Karpas-422 (cell line): ENCODE measurements around the gene NUDT13. TPM values are rescaled to one million over a fixed set of nuclear protein-coding genes. Genes with fewer than 3 reads are reported as not detected.
A peak's percentile ranks its signal among the peaks of the same experiment; 100 is the strongest.
"Not testable (repeated sequence)": the region's sequence is repeated elsewhere in the genome, so short reads cannot be mapped to it uniquely, and the experiment has no call there.

ENCODE experiments used
- DNase-seq: peaks from one replicate; pipeline ENCODE4 v3.0.0-alpha.2; 2015
- H2AFZ ChIP-seq: fragments of 200-600 bp; sonication (generic); 2 replicates; pipeline ENCODE4 v1.6.1; 2014; ENCODE audit warnings: antibody characterized with exemption, low read length, mixed read lengths
- H3K27ac ChIP-seq: fragments of 200-600 bp; sonication (generic); 2 replicates; pipeline ENCODE4 v1.5.1; 2014; ENCODE audit warnings: mild to moderate bottlenecking, low read length, moderate library complexity
- H3K27me3 ChIP-seq: fragments of 200-600 bp; sonication (generic); 2 replicates; pipeline ENCODE4 v1.6.1; 2014; ENCODE audit warnings: low read length, mixed read lengths
- H3K36me3 ChIP-seq: fragments of 200-600 bp; sonication (generic); 2 replicates; pipeline ENCODE4 v1.6.1; 2014; ENCODE audit warnings: low read length, mixed read lengths; ENCODE audit not compliant: insufficient read depth
- H3K4me1 ChIP-seq: fragments of 200-600 bp; sonication (generic); 2 replicates; pipeline ENCODE4 v1.6.1; 2014; ENCODE audit warnings: mild to moderate bottlenecking, low read length, mixed read lengths
- H3K4me2 ChIP-seq: fragments of 200-600 bp; sonication (generic); 2 replicates; pipeline ENCODE4 v1.6.1; 2014; ENCODE audit warnings: low read length, low read depth, mild to moderate bottlenecking; ENCODE audit not compliant: poor library complexity, severe bottlenecking
- H3K4me3 ChIP-seq: fragments of 200-600 bp; sonication (generic); 2 replicates; pipeline ENCODE4 v1.5.1; 2014; ENCODE audit warnings: mild to moderate bottlenecking, antibody characterized with exemption, low read length, mixed read lengths
- H3K79me2 ChIP-seq: fragments of 200-600 bp; sonication (generic); 2 replicates; pipeline ENCODE4 v1.6.1; 2014; ENCODE audit warnings: mild to moderate bottlenecking, low read length, mixed read lengths
- H3K9ac ChIP-seq: fragments of 200-600 bp; sonication (generic); 2 replicates; pipeline ENCODE4 v1.6.0; 2014; ENCODE audit warnings: low read length
- H3K9me2 ChIP-seq: fragments of 200-600 bp; sonication (generic), shearing (Covaris generic); replicated peaks from 2 replicates; pipeline ENCODE4 v1.6.0; 2014; ENCODE audit warnings: mild to moderate bottlenecking, low read length, moderate library complexity; ENCODE audit not compliant: insufficient read depth
- H3K9me3 ChIP-seq: fragments of 300-700, 200-600 bp; sonication (generic); 2 replicates; pipeline ENCODE4 v1.6.1; 2014; ENCODE audit warnings: low read length, mixed read lengths
- H4K20me1 ChIP-seq: fragments of 200-600 bp; sonication (generic); 2 replicates; pipeline ENCODE4 v1.6.1; 2014; ENCODE audit warnings: mild to moderate bottlenecking, antibody characterized with exemption, low read length, low read depth; ENCODE audit not compliant: insufficient read depth
- total RNA-seq: library from RNA; depleted of rRNA; stranded (reverse); fragments of >200 nt; shearing (Covaris generic); gene quantifications from 2 replicates; pipeline ENCODE4 v1.2.3, GENCODE V29; 2014; ENCODE audit warnings: low replicate concordance

Gene NUDT13
- total RNA-seq, 1 experiment from 2014 or later: 1.3 TPM

GRCh38 chr10:73131913-73132686 is 21.8 kb downstream of the NUDT13 start:
- H3K27me3 ChIP-seq: no peaks in the 10 kb centered on the region
- DNase-seq: peak; percentile 87
- H4K20me1 ChIP-seq: peaks cover 10% of the 10 kb centered on the region
- 0 out of 2 replicates have a peak overlapping the region, but pooled peaks have one; percentile 8 for H3K9ac ChIP-seq
- no peaks in the 10 kb centered on the region for H3K9me3 ChIP-seq
- peaks cover 40% of the 10 kb centered on the region; the same call in 1 of the 2 replicates for H3K36me3 ChIP-seq
- H2AFZ ChIP-seq: no peak overlapping the region
- no peaks in the 10 kb centered on the region for H3K9me2 ChIP-seq
- H3K4me1 ChIP-seq: peaks cover 47% of the 10 kb centered on the region
- peaks cover 6% of the 10 kb centered on the region for H3K79me2 ChIP-seq
- peak overlapping the region; percentile 62 for H3K4me2 ChIP-seq
- peak overlapping the region; percentile 58 for H3K27ac ChIP-seq
- H3K4me3 ChIP-seq: peak overlapping the region; percentile 50

- H3K9me3 ChIP-seq: no peaks in the 10 kb centered on the region
- H3K4me2 ChIP-seq: no peak overlapping the region
- peaks cover 3% of the 10 kb centered on the region for H3K79me2 ChIP-seq
- no peak overlapping the region for H2AFZ ChIP-seq
- DNase-seq: no peak
- peaks cover 43% of the 10 kb centered on the region; the same call in 1 of the 2 replicates for H3K36me3 ChIP-seq
- H4K20me1 ChIP-seq: peaks cover 10% of the 10 kb centered on the region
- H3K27ac ChIP-seq: no peak overlapping the region
- no peaks in the 10 kb centered on the region for H3K27me3 ChIP-seq
- H3K4me1 ChIP-seq: peaks cover 65% of the 10 kb centered on the region
- no peak overlapping the region for H3K9ac ChIP-seq
- H3K4me3 ChIP-seq: no peak overlapping the region
- H3K9me2 ChIP-seq: no peaks in the 10 kb centered on the region
These were observed 24.5 kb downstream of the NUDT13 start for GRCh38 chr10:73134727-73135126.

DNA sequence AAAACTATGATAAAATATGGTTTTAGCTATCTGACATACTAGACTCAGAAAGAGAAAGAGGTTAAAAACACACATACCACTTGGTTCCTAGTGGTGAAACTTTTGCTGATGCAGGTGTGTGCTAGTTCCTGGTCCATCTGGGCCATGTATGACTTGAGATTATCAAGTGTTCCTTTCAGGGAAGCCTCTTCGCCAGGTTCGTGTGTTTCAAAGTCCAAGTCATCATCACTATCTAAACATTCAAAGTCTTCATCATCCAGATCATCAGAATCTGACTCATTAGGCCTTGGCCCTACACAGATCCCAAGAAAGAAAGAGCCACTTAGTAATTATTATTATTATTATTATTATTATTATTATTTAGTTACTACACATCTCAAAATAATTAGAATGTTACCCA is 26.4 kb downstream of the NUDT13 start:
- no peaks in the 10 kb centered on the region for H3K9me3 ChIP-seq
- no peak for DNase-seq
- H3K27me3 ChIP-seq: no peaks in the 10 kb centered on the region
- no peak overlapping the region for H3K9ac ChIP-seq
- no peak overlapping the region for H3K4me3 ChIP-seq
- peaks cover 3% of the 10 kb centered on the region for H3K79me2 ChIP-seq
- no peak overlapping the region for H3K27ac ChIP-seq
- H3K9me2 ChIP-seq: no peaks in the 10 kb centered on the region
- H3K4me1 ChIP-seq: peaks cover 56% of the 10 kb centered on the region
- peaks cover 37% of the 10 kb centered on the region; the same call in 1 of the 2 replicates for H3K36me3 ChIP-seq
- H3K4me2 ChIP-seq: no peak overlapping the region
- H4K20me1 ChIP-seq: peaks cover 2% of the 10 kb centered on the region
- H2AFZ ChIP-seq: no peak overlapping the region

GRCh38 chr10:73139251-73139650 is 29.0 kb downstream of the NUDT13 start:
- peaks cover 34% of the 10 kb centered on the region for H3K4me1 ChIP-seq
- no peak overlapping the region for H2AFZ ChIP-seq
- H3K36me3 ChIP-seq: peaks cover 35% of the 10 kb centered on the region; the same call in 1 of the 2 replicates
- H3K79me2 ChIP-seq: peaks cover 6% of the 10 kb centered on the region
- no peak overlapping the region for H3K4me3 ChIP-seq
- no peaks in the 10 kb centered on the region for H3K9me3 ChIP-seq
- no peak for DNase-seq
- H3K27me3 ChIP-seq: no peaks in the 10 kb centered on the region
- no peaks in the 10 kb centered on the region for H4K20me1 ChIP-seq
- no peak overlapping the region for H3K27ac ChIP-seq
- no peak overlapping the region for H3K4me2 ChIP-seq
- H3K9me2 ChIP-seq: no peaks in the 10 kb centered on the region
- H3K9ac ChIP-seq: no peak overlapping the region

- DNase-seq: no peak
- Histone ChIP-seq H3K27me3 (no peaks in the 10 kb centered on the region), H4K20me1 (no peaks in the 10 kb centered on the region), H3K36me3 (peaks cover 19% of the 10 kb centered on the region; the same call in 1 of the 2 replicates), H3K9ac (no peak overlapping the region), H3K79me2 (peaks cover 7% of the 10 kb centered on the region; the same call in 1 of the 2 replicates), H3K4me2 (no peak overlapping the region), H2AFZ (no peak overlapping the region), H3K9me2 (no peaks in the 10 kb centered on the region), H3K27ac (no peak overlapping the region), H3K4me3 (no peak overlapping the region), H3K9me3 (no peaks in the 10 kb centered on the region), H3K4me1 (peaks cover 25% of the 10 kb centered on the region)
These were observed 31.3 kb downstream of the NUDT13 start for GRCh38 chr10:73141603-73142002.

DNA sequence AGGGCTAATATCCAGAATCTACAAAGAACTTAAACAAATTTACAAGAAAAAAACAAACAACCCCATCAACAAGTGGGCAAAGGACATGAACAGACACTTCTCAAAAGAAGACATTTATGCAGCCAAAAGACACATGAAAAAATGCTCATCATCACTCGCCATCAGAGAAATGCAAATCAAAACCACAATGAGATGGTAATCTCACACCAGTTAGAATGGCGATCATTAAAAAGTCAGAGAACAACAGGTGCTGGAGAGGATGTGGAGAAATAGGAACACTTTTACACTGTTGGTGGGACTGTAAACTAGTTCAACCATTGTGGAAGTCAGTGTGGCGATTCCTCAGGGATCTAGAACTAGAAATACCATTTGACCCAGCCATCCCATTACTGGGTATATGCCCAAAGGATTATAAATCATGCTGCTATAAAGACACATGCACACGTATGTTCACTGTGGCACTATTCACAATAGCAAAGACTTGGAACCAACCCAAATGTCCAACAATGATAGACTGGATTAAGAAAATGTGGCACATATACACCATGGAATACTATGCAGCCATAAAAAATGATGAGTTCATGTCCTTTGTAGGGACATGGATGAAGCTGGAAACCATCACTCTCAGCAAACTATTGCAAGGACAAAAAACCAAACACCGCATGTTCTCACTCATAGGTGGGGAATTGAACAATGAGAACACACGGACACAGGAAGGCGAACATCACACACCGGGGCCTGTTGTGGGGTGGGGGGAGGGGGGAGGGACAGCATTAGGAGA is 40.6 kb downstream of the NUDT13 start:
- H3K4me3 ChIP-seq, H3K27me3 ChIP-seq, H3K9me2 ChIP-seq, H3K27ac ChIP-seq, H4K20me1 ChIP-seq, DNase-seq, H3K9ac ChIP-seq, H3K9me3 ChIP-seq, H3K4me1 ChIP-seq, H2AFZ ChIP-seq, H3K4me2 ChIP-seq: not testable (repeated sequence)
- H3K79me2 ChIP-seq: peaks cover 33% of the 10 kb centered on the region
- peaks cover 53% of the 10 kb centered on the region for H3K36me3 ChIP-seq

DNA sequence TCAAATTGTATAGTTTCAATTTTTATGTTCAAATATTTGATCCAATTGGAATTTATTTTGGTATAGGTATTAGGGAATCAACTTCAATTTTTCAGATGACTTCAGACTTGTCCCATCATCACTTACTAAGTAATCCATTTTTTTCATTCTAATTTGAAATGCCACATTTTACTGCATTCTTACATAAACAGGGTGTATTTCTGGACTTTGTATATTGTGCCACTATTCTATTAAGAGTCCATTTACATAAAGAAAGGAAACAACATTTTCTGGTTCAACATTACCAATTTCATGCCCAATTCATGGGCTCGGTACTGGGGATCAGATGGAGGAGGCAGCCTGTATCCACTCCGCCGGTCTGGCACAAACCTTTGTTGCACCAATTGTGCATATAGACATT is 41.8 kb downstream of the NUDT13 start:
- Histone ChIP-seq H3K4me3 (no peak overlapping the region), H3K27ac (no peak overlapping the region), H3K36me3 (peaks cover 61% of the 10 kb centered on the region), H3K4me1 (peaks cover 9% of the 10 kb centered on the region), H2AFZ (no peak overlapping the region), H3K27me3 (no peaks in the 10 kb centered on the region), H3K9me2 (no peaks in the 10 kb centered on the region), H3K9ac (no peak overlapping the region), H3K9me3 (peaks cover 5% of the 10 kb centered on the region; the same call in 1 of the 2 replicates), H3K4me2 (no peak overlapping the region), H4K20me1 (no peaks in the 10 kb centered on the region), H3K79me2 (peaks cover 36% of the 10 kb centered on the region)
- DNase-seq: no peak

GRCh38 chr10:73156054-73156453 is 45.8 kb downstream of the NUDT13 start:
- Histone ChIP-seq H3K4me1 (peaks cover 11% of the 10 kb centered on the region), H3K9me2 (no peaks in the 10 kb centered on the region), H3K27ac (no peak overlapping the region), H3K27me3 (no peaks in the 10 kb centered on the region), H4K20me1 (0 out of 2 replicates have a peak, but pooled peaks cover 6% of the 10 kb centered on the region), H3K79me2 (peaks cover 43% of the 10 kb centered on the region), H3K9ac (no peak overlapping the region), H2AFZ (no peak overlapping the region), H3K4me3 (no peak overlapping the region), H3K4me2 (no peak overlapping the region), H3K36me3 (peaks cover 46% of the 10 kb centered on the region), H3K9me3 (peaks cover 5% of the 10 kb centered on the region; the same call in 1 of the 2 replicates)
- DNase-seq: no peak
